ENCODE results near the gene COPZ1. TPM values are rescaled to one million over a fixed set of nuclear protein-coding genes. Genes with fewer than 3 reads are reported as not detected.
"Not testable (repeated sequence)": the region's sequence is repeated elsewhere in the genome, so short reads cannot be mapped to it uniquely, and the experiment has no call there.

Gene COPZ1
- total RNA-seq, 1 donor from 2014 or later, result 108 TPM

DNA sequence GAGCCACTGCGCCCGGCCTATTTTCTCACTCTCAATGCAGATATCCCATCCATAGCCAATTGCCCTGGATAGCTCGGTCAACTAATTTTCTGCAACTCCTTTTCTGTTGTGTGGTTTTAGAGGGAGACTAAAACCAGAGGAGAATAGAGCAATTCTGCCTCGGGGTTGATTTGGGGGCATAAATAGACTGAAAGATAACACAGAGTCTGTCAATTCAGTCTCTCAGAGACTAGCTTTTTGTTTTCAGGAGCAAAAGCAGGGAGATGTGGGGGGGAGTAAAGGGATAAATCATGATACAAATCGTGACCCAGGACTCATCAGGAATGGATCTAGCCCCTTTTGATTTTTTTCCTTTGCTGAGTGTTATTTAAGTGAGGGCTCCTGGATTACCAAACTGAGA lies 6.5 kb downstream of the COPZ1 start:
- DNase-seq (ENCODE audit: low read depth, low spot score), result no peak

DNA sequence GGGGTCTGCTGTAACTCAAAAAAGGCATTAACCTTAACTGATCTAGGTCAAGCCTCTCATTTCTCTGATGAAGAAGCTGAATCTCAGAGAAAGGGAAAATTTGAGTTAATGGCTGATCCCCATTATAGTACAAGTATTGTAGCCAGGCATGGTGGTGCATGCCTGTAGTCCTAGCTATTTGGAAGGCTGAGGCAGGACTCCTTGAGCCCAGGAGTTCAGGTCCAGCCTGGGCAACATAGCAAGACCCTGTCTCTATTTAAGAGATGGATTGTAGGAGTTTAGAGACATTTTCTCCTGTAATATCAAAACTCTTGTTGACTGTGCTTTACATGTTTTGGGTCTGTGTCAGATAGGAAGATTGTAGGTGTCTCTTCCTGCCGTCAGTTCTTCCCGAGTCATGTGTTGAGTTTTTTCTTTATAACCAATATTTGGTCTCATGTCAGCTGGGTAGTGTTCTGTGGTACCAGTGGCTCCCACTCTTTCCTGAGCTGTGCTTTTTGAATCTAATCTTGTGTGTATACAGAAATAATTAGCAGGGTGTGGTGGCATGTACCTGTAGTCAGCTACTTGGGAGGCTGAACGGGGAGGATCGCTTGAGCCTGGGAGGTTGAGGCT lies 8.6 kb downstream of the COPZ1 start:
- DNase-seq (ENCODE audit: low read depth, low spot score), result no peak

DNA sequence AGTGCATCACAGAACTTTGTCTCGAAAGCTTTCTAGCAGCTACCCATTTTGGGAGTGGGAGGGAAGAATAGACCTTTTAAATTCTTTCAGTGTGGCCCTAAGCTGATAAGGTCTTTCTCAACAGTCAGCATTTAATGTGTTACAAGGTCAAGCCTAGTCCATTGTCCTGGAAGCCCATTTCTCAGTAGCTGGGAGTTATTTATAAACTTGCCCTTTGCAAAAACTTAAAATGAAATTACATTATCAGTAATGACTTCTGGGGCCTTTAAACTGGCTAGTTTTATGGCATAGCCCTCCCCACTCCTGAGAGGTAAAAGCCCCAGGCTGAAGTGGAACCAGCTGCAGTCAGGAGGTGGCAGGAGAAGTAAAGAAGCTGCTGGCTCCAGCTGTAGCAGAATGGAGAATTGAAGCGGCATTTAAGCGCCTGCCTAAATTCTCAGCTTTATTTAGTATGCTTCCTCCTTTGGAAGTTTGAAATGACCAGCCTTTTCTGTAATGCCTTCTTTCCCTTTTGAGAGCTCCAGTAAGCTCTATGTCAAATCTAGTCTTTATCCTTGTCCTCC lies 12.4 kb downstream of the COPZ1 start:
- no peak for DNase-seq (ENCODE audit: low read depth, low spot score)

DNA sequence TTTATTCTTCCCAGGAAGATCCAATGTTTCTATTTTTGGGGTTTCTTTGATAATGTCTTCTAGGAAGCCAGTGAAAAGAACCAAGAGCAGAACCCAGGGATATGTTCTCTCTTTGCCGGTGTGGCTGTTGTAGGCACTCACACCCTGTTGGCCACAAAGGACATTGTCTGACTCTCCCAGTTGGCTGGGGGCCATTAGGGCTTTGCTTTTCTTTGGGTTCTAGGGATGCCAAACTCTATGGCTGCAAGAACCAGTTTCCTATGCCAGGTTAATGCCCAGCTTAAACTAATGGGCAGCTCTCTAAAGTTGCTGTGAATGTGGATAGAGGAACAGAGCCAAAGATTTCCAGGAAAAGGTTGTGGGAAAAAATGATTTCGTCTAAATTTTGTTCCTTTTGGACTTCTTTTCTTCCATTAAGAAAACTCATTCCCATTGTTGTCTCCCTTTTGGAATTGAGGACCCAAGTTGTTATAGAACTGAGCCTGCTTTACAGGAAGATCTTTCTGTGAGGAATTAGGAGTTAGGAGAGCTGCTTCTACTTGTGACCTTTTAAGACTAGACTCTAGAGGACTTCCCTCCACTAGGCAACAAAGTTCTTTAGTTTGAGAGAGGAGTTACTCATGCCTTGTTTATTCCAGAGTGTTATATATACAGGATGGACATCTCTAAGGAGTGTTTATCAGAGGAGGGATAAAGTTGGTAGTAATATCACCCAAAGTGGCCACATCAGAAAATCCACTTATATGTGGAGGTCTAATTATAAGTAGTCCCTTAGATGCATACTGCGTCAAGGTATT lies 13.1 kb downstream of the COPZ1 start:
- DNase-seq (ENCODE audit: low read depth, low spot score), result no peak

DNA sequence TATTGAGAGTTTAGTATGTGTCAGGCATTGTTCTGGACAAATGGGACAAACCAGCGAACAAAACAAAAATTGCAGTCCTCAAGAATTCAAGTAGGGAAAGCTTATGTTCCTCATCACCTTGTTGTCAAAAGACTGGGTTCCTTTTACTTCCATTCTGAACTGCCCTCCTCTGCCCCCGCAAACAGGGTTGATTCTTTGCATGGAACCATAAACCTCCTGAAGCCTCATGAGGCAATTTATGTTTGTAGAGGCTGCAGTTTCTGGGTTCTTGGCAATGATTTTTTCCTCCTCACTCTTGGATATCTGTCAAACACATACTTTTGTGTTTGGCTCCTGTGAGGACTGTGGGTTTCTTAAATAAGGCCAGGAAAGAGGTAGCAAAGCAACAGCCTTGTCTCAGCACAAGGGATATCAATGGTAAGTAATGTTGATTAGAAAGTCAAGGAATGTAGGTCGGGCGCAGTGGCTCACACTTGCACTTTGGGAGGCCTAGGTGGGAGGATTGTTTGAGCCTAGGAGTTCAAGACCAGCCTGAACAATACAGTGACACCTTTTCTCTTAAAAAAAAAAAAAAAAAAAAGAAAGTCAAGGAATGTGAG lies 13.9 kb downstream of the COPZ1 start:
- DNase-seq (ENCODE audit: low read depth, low spot score), result no peak

DNA sequence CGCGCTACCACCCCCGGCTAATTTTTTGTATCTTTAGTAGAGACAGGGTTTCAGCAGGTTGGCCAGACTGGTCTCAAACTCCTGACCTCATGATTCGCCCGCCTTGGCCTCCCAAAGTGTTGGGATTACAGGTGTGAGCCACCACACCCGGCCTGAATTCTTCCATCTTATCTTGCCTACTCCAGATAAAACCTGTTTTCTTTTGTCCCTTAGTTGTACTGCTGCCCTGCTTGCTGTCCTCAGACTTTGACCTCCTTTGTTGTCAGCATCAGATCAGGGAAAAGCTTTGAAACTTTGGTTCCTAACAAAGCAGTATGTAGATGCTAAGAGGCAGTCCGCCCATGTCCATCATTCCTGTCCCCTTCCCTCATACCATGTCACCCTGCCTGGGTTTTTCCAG lies 15.9 kb downstream of the COPZ1 start:
- no peak for DNase-seq (ENCODE audit: low read depth, low spot score)

DNA sequence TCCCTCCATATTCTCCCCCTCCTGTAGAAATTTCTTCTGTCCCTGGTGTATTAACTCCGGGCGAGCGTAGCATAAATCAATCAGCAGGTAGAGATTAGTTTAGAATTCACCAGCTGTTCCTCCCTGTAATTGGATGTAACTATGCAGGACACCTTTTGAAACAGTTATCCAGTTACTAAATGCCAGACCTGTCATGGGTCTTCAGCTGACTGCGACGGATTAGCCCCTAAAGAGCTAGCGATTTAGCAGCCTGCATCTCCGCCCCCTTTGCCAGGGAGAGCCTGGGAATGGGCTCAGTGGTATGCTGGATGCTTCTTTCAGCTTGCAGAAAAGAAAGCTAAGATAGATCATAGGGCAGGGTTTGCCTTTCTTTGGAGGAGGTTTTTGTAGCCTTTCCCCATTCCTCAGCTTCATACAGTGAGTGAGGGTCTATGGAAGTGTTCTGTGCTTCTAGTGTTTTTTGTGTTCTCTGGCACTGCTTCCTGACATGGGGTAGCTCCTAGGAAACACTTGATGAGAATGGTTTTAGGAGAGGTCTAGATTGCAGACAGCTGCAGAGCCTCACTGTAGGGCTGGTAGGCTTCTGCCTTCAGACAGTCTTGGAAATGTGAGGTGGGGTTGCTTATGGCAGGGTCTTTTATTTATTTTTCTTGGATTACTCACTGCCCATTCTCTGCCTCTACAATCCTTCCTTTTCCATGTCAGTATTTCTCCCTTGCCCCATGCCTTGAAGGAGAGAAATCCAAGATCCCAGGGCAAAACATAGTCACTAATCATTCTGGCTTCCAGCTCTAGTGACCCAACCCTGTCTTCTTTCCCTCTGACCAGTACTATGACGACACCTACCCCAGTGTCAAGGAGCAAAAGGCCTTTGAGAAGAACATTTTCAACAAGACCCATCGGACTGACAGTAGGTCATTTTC lies 16.7 kb downstream of the COPZ1 start:
- no peak for DNase-seq (ENCODE audit: low read depth, low spot score)

DNA sequence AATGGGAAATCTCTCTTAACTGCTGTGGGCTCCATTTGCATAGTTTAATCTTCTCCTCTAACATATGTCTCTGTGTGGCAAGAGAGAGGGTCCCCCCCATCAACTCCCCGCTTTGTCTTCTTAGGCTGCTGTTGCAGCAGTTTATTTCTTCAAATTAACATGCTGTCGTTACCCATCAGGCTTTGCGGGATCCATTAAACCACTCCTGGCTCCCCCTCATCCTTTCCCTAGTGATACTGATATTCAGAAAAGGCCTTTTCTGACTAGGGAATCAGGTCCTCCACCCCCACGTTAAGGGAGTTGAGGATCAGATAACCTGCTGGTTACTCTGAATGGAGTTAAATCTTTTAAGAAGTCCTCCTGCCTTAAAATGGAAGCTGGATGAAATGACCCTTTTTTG lies 24.1 kb downstream of the COPZ1 start:
- no peak for DNase-seq (ENCODE audit: low read depth, low spot score)

DNA sequence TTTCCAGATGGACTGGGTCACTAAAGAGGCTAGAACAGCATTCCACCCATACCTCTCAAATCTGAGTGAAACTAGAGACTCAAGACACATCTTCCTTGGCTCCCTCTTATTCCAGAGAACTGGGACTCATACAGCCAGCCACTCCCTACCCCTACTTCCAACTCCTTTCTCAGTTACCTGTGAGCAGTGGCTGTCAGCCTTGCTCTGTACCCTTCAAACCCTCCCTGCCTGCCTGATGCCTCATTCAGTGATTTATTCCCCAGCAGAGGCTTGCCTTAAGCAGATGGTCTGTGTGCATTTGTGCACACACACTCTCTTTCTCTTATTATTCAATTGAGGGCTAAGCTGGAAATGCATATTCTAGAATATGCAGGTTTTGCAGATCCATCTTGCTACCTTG lies 24.7 kb downstream of the COPZ1 start:
- no peak for DNase-seq (ENCODE audit: low read depth, low spot score)

DNA sequence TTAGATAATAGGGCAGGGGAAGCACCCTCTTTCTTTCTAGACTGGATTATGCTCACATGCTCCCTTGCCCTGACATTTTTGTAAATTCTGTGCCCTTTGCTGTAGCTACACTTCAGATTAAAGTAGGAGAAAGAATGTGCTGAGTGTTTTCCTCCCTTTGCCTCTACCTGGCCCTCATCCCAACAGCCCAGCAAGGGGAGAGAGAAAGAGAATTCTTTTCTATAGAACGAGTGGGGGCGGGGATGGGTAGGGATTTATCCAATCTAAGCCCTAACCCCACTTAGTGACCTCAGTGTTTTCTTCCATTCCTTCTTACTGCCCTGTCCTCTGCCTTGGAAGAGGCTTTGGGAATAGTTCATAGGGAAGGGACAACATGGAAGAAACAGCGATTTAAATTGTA lies 25.8 kb downstream of the COPZ1 start:
- DNase-seq (ENCODE audit: low read depth, low spot score), result no peak

DNA sequence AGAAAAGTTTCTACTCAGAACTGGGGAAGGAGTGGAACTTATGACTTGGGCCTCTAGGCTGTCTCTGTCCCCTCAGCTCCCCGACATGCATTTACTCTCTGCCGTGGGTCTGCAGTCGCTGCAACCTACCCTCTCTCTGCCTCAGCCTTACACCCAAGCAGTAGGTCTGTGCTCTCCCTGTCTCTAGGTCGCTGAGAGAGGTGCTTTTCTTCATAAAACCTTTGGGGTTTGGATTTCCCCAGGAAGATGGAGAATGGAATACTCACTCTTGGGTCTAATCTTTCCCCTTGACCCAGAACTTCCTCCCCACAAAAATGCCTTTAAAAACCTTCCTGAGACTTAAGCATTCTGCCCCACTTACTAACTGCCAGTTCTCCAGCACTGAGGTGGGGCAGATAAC lies 26.4 kb downstream of the COPZ1 start:
- no peak for DNase-seq (ENCODE audit: low read depth, low spot score)

DNA sequence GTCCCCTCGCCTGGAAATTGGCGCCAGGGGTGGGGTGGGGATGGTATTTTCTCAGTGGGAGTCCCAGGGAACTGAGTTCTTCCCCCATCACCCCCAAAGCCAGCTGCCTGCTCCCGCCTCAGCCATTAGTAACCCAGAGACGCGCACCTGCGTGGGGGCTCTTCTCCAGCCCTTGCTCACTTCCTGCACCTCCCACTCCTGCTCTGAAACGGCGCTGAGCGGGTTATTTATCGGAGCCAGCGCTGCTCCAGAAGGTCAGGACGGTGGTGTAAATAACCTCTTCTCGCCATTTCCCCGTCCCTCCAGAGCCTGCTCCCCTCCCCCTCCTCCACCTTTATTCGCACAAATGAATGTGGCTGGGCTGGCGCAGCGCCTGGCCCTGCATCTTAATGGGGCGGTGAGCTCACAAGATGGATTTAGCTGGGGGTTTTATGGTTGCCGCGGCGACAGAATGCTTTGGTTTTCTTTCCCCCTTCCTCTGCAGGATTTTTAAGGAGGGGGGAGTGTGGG lies 27.1 kb downstream of the COPZ1 start:
- DNase-seq (ENCODE audit: low read depth, low spot score), result no peak

DNA sequence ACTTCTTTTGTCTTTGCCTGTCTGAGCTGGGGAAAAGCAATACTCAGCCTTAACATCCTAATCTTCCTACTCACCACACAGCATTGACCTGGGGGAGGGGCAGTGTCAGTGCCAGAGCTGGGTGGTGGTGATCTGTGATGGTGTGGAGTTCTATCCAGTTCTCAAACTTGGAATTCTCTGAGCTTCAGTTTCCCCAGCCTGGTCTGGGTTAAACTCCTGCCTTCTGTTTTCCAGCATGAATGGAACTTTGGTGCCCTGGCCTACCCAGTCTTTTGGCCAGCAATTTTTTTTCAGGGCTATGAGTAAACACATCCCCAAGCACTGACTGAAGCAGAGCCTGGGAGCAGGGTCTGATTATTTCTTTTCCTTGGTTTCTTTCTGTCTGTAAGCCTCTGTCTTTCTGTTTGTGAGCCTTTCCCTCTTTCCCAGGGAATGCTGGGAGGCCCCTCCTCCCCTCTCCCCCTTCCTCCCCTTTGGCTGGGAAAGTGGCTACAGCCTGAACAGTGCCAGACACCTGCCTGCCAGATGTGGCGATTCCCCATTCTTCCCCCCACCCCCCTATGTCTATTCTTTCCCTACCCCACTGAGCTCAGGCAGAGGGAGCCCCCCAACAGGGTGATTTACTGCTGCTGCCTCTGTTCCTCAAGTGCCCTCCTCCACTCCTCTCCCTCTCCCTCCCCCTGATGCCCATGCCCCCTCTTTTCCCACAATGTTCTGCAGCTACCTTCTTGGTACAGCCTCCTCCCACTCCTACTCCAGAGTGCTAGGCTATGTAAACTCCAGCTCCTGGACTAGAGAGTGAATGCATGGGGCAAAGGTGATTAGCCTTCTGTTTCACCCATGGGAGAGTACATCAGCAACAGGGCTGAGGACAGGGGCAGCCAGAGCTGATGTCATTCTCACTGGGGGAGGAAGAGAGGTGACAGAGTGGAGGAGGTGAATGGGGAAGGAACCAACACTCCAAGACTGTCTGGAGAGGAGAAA lies 28.3 kb downstream of the COPZ1 start:
- DNase-seq (ENCODE audit: low read depth, low spot score), result no peak

DNA sequence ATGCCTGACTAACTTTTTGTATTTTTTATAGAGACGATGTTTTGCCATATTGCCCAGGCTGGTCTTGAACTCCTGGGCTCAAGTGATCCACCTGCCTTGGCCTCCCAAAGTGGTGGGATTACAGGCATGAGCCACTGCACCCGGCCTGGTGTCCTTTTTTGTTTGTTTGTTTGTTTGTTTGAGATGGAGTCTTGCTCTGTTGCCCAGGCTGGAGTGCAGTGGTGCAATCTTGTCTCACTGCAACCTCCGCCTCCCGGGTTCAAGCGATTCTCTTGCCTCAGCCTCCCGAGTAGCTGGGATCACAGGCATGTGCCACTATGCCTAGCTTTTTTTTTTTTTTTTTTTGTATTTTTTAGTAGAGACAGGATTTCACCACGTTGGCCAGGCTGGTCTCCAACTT lies 29.3 kb downstream of the COPZ1 start:
- not testable (repeated sequence) for DNase-seq (ENCODE audit: low read depth, low spot score)

DNA sequence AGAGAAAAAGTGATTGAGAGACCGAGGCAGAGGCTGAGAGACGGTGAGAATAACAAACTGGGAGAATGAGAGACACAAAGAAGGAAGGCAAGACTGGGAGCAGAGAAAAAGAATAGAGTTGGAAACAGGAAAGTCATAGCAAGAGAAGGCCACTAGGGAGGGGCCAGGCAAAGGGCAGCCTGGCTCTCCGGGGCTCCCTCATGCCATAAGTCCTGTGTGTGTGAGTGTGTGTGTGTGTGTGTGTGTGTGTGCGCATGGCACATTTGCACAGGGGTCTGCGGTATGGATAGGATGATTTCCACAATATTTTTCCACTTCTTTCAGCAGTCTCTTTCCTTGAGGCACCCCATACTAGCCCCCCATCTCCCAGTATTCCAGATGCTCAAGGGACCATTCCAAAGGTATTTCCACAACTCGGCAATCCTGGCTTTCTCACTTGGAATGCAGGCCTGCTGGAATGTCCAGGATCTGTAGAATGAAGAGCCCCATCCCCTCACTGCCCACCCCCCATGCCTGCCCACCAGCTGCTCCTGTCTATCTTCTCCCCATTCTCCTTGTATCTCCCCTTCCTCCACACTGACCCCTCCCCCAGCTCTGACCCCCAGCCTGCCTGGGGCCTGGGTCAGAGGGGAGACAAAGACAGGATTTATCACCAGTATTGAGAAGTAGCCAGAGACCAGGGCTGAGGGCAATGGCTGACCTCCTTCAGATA lies 30.3 kb downstream of the COPZ1 start:
- DNase-seq (ENCODE audit: low read depth, low spot score), result no peak

DNA sequence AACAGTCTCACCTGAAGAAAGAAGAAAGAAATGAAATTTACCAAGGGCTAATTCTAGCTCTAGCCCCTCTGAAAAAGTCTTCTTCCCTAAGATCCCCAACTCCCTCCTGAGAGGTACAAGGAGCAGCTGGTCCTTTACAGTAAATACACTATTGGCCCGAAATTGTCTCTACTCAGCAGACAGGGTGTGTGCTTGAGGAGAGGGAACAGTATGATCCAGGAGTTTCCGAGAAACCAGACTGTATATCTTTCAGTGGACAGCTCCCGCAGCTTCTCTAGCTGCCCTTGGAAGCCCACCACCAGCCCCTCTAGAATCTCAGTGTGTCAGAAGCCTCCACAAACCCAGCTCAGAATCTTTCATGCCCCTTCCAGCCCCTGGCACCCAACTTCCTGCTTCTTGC lies 31.3 kb downstream of the COPZ1 start:
- DNase-seq (ENCODE audit: low read depth, low spot score), result no peak

DNA sequence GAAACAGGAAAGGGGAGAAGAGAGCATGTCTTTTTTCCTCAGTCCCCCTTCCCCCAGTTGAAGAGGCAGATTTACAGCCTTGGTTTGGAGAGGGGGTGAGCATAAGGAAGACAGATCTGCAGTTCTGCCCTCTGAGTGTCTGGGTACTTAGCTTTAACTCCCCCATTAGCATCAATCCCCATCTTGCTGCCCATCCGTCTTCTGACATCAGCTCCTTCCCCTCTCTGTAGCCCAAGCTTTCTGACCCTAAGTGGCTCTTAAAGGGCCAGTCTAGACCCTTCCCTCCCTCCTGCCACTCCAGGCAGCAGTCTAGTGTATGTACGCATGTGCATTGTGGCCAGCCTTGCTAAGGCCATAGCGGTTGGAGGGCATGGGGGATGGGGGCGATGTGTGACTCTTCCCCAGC lies 32.0 kb downstream of the COPZ1 start:
- DNase-seq (ENCODE audit: low read depth, low spot score), result no peak

DNA sequence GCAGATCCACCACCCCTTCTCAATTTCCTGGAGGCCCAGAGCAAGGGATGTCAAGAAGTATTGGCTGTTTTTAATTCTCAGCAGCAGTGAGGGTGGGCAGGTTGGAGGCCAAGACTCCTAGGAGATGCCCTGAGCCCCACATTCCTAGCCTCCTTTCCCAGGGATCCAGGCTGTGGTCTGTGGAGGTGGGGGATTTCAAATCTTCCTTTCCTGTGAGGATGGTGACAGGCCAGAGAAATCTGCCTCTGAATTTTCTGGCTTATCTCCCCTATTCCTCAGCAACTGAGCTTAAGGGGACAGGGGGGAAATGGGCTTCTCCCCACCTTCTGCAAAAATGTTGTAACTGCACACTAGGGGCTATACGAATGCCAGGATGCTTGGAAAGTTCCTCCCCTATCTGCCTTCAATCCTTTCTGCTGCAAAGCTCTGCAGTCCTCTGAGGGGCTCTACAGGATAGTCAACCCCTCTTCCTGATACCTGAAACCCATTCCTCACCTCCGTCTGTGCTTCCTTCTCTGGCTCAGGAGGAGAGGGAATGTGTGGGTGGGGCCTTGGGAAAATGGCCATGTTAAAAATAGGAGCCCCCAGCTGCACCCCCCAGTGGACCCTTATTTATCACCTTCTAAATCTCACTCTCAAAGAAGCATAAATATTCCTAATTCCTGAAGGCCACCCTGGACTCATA lies 32.7 kb downstream of the COPZ1 start:
- DNase-seq (ENCODE audit: low read depth, low spot score), result no peak

Measured in pulmonary artery endothelial cell (primary cell).